KMS-11 (cell line): ENCODE results near the gene DKC1.
"Not testable (repeated sequence)": the region's sequence is repeated elsewhere in the genome, so short reads cannot be mapped to it uniquely, and the experiment has no call there.

ENCODE experiments used
- H2AFZ ChIP-seq: fragments of 200-600 bp; sonication (generic); 2 replicates; pipeline ENCODE4 v1.6.1; 2016; ENCODE audit warnings: antibody characterized with exemption, mixed run types, low read depth
- H3K27ac ChIP-seq: fragments of 200-600 bp; sonication (generic); 2 replicates; pipeline ENCODE4 v1.6.1; 2016; ENCODE audit warnings: mild to moderate bottlenecking, mixed run types
- H3K27me3 ChIP-seq: fragments of 200-600 bp; sonication (generic); 2 replicates; pipeline ENCODE4 v1.6.1; 2017; ENCODE audit warnings: mild to moderate bottlenecking, low read depth, mixed run types, moderate library complexity; ENCODE audit not compliant: insufficient read depth
- H3K36me3 ChIP-seq: fragments of 200-600 bp; sonication (generic); 2 replicates; pipeline ENCODE4 v1.6.1; 2017; ENCODE audit warnings: mild to moderate bottlenecking, mixed run types; ENCODE audit not compliant: insufficient read depth
- H3K4me1 ChIP-seq: fragments of 200-600 bp; sonication (generic); 2 replicates; pipeline ENCODE4 v1.6.1; 2016; ENCODE audit warnings: mild to moderate bottlenecking, low read depth, mixed run types; ENCODE audit not compliant: poor library complexity, severe bottlenecking
- H3K4me2 ChIP-seq: fragments of 200-600 bp; sonication (generic); 2 replicates; pipeline ENCODE4 v1.7.0; 2016; ENCODE audit warnings: mild to moderate bottlenecking, mixed run types
- H3K4me3 ChIP-seq: fragments of 200-600 bp; sonication (generic); IDR thresholded peaks from 2 replicates; pipeline ENCODE4 v1.6.1; 2017; ENCODE audit warnings: low read depth, low read length, mixed read lengths; ENCODE audit not compliant: insufficient read depth
- H3K79me2 ChIP-seq: fragments of 200-600 bp; sonication (generic); 2 replicates; pipeline ENCODE4 v1.6.1; 2016; ENCODE audit warnings: low read depth, mixed run types; ENCODE audit not compliant: insufficient read depth
- H3K9ac ChIP-seq: fragments of 200-600 bp; sonication (generic); 2 replicates; pipeline ENCODE4 v1.6.1; 2016; ENCODE audit warnings: mild to moderate bottlenecking, mixed run types
- H4K20me1 ChIP-seq: fragments of 200-600 bp; sonication (generic); 2 replicates; pipeline ENCODE4 v1.6.1; 2016; ENCODE audit warnings: mild to moderate bottlenecking, mixed run types; ENCODE audit not compliant: insufficient read depth
- TF ChIP-seq, protein P1 (sequence below): fragments of 200-600 bp; sonication (generic); conservative IDR thresholded peaks from 2 replicates; pipeline ENCODE4 v1.6.1; 2017; ENCODE audit warnings: low read depth, mild to moderate bottlenecking, antibody characterized with exemption, low read length, moderate library complexity, mixed read lengths

The DKC1 gene

DNA sequence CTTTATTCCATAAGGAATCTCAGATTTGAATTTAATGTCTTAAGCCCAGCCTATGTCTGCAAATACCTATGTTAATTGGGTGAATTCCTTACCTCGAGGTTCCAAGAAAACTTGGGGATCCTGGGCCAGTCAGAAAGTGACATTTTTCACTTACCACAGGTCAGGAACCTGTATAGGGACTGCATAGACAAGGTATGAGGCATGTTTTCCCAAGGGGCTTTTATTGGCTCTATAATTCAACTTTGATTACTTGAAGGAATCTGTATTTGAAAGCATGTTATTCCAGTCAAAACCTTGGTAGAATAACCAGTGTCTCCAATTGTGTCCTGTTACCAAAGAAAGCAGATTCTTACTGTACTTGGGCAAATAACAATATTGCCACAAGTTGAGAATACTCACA lies 51.1 kb downstream of the DKC1 start:
- TF ChIP-seq, protein P1, sequence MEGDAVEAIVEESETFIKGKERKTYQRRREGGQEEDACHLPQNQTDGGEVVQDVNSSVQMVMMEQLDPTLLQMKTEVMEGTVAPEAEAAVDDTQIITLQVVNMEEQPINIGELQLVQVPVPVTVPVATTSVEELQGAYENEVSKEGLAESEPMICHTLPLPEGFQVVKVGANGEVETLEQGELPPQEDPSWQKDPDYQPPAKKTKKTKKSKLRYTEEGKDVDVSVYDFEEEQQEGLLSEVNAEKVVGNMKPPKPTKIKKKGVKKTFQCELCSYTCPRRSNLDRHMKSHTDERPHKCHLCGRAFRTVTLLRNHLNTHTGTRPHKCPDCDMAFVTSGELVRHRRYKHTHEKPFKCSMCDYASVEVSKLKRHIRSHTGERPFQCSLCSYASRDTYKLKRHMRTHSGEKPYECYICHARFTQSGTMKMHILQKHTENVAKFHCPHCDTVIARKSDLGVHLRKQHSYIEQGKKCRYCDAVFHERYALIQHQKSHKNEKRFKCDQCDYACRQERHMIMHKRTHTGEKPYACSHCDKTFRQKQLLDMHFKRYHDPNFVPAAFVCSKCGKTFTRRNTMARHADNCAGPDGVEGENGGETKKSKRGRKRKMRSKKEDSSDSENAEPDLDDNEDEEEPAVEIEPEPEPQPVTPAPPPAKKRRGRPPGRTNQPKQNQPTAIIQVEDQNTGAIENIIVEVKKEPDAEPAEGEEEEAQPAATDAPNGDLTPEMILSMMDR: no peak
- no peak overlapping the region for H3K4me2 ChIP-seq
- H3K9ac ChIP-seq: no peak overlapping the region
- no peaks in the 10 kb centered on the region for H3K36me3 ChIP-seq
- no peaks in the 10 kb centered on the region for H3K79me2 ChIP-seq
- no peaks in the 10 kb centered on the region for H3K27me3 ChIP-seq
- no peak overlapping the region for H3K27ac ChIP-seq
- H4K20me1 ChIP-seq: no peaks in the 10 kb centered on the region
- H2AFZ ChIP-seq: no peak overlapping the region
- H3K4me1 ChIP-seq: no peaks in the 10 kb centered on the region
- H3K4me3 ChIP-seq: no peak overlapping the region

DNA sequence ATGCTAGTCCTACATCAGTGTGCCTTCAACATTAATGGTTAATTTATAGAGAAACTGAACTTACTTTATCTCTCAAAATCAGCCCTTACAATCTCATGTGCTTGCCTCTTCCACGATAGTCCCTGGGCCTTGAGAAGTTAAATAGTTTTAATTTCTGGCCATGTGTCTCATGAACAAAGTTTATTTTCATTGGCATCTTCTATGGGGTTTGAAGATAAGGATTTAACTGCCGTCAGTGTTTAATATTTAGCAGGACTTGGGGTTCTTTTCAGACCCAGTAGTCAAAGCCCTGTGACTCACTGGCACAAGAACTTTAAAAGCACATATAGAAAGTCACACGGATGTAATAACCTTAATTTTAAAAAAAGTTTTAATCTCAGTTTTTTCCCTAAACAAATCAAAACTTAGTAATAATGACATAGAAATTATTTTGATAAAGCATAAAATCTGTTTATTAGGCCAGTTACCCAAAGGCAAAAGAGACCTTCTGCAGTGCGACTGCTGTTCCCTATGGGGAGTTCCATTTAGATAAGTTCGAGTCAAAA lies 52.7 kb downstream of the DKC1 start:
- Histone ChIP-seq H4K20me1 (no peaks in the 10 kb centered on the region), H3K4me3 (no peak overlapping the region), H3K9ac (no peak overlapping the region), H3K4me1 (no peaks in the 10 kb centered on the region), H3K27ac (no peak overlapping the region), H3K4me2 (no peak overlapping the region), H3K27me3 (no peaks in the 10 kb centered on the region), H2AFZ (no peak overlapping the region), H3K36me3 (no peaks in the 10 kb centered on the region), H3K79me2 (no peaks in the 10 kb centered on the region)
- TF ChIP-seq, protein P1: no peak

DNA sequence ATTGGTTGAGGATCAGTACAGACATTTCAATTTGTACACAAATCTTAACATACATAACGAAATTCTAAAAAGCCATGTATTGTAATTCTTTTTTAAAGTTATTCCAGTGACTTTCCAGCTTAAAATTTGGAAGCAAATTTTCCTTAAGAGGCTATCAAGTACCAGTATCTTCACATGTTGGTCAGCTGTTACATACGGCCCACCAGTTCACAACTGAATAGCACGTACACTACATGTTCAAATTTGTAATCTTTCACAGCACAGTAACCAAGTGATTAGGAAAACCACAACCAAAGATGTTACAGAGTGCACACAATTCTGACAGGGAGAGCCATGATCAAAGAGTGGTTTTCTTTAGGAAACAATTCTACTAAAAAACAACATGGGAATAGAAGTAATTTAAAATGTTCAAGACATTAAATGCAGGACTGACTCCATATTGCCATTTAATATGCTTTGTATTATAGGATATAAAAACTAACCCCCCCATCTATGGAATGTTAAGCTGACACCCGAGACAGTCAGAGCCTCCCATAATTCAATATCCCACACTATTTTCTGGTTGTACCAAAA lies 53.7 kb downstream of the DKC1 start:
- H4K20me1 ChIP-seq, H3K79me2 ChIP-seq, H3K4me2 ChIP-seq, H3K4me1 ChIP-seq, H3K27ac ChIP-seq, H2AFZ ChIP-seq, H3K9ac ChIP-seq, H3K27me3 ChIP-seq, H3K36me3 ChIP-seq, H3K4me3 ChIP-seq: not testable (repeated sequence)

DNA sequence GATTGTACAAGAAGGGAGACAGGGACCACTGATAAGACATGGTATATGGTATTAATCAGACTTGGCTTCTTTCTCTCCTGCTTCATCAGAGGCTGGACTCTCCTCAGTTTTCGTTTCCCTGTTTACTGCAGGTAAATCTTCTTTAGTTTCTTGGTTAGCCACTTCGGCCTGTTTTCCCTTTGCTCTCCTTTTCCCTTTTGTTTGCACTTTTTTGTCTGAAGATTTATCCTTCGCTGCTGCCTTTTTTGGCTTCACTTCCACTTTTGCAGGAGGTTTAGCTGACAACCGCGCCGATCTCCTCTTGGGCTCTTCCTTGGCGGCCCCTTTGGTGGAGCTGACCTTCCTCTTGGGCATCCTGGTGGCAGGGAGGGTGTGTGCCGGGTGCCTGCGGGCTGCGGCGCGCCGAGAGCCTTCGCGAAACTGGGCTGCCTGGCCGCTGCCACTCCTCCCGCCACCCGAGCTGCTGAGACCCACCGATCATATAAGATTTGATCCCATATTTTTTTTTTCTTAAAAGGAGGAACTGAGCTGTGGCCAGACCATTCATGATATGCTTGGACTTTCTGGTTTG lies 54.5 kb downstream of the DKC1 start:
- H4K20me1 ChIP-seq, H3K4me3 ChIP-seq, H3K27me3 ChIP-seq, H3K27ac ChIP-seq, H3K79me2 ChIP-seq, H3K9ac ChIP-seq, H3K36me3 ChIP-seq, H2AFZ ChIP-seq, H3K4me2 ChIP-seq, H3K4me1 ChIP-seq: not testable (repeated sequence)

DNA sequence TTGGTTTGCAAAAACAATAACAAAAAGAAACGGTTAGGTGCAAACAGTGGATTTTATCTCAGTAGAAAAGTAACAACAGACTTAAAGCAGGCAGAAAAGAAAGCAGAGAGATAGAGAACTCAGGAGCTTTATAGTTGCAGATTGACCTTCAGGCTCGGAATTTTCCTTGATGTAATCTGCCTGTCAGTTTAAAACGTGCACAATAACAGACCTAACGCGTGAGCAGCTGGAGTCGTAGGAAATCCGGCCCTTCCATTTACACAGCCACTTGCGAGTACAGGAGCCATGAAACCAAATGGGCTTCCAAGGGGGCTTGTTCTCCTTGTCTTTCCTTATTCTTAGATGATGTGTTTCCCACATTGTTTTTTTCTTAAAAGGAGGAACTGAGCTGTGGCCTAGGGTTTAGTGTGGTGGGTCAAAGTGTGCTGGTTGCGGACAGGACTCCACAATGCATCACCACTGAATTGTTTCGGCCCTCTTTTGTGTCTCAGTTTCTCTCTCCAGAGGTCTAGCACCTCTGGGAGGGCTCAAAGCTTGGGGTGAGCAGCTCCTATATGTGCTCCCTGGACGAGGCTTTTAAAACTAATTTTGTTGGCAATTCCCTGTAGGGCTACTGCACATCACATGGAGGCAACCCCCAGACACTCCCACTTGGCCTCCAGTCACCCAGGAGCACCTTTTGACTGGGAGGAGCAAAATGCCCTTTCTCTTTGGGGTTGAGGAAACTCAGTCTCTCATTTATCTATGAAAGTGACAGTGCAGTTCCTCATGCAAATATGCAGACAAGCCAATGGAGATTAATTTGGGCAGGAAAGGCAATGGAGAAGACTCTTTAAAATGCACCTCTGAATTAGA lies 56.5 kb downstream of the DKC1 start:
- H3K4me3 ChIP-seq: no peak overlapping the region
- no peaks in the 10 kb centered on the region for H3K27me3 ChIP-seq
- no peaks in the 10 kb centered on the region for H3K36me3 ChIP-seq
- no peak overlapping the region for H2AFZ ChIP-seq
- TF ChIP-seq, protein P1: no peak
- H3K79me2 ChIP-seq: no peaks in the 10 kb centered on the region
- H4K20me1 ChIP-seq: no peaks in the 10 kb centered on the region
- no peak overlapping the region for H3K27ac ChIP-seq
- H3K9ac ChIP-seq: no peak overlapping the region
- H3K4me2 ChIP-seq: no peak overlapping the region
- H3K4me1 ChIP-seq: no peaks in the 10 kb centered on the region
